A549 (cell line): ENCODE data around the gene HSPB2.

ENCODE experiments used
- RAD21 ChIP-seq, 2 experiments: fragments of >200 bp in 1 of 2; sonication (Bioruptor Twin) in 1 of 2; formaldehyde crosslinking in 1 of 2; IDR thresholded peaks in 1 of 2; conservative IDR thresholded peaks in 1 of 2; 2 replicates in 1 of 2; 3 replicates in 1 of 2; pipeline ENCODE4 v1.6.1; 2012 to 2018; ENCODE audit warnings: inconsistent platforms in 1 of 2
- ZNF302 ChIP-seq: fragments of 250-450 bp; sonication (Bioruptor Pico); IDR thresholded peaks from 2 replicates; pipeline ENCODE4 v1.9.0; 2021; ENCODE audit warnings: inconsistent platforms, mild to moderate bottlenecking, moderate library complexity
- TF ChIP-seq, protein P1 (sequence below): fragments of >200 bp; sonication (Bioruptor Twin); formaldehyde crosslinking; IDR thresholded peaks from 3 replicates; pipeline ENCODE4 v1.5.1; 2016

DNA sequence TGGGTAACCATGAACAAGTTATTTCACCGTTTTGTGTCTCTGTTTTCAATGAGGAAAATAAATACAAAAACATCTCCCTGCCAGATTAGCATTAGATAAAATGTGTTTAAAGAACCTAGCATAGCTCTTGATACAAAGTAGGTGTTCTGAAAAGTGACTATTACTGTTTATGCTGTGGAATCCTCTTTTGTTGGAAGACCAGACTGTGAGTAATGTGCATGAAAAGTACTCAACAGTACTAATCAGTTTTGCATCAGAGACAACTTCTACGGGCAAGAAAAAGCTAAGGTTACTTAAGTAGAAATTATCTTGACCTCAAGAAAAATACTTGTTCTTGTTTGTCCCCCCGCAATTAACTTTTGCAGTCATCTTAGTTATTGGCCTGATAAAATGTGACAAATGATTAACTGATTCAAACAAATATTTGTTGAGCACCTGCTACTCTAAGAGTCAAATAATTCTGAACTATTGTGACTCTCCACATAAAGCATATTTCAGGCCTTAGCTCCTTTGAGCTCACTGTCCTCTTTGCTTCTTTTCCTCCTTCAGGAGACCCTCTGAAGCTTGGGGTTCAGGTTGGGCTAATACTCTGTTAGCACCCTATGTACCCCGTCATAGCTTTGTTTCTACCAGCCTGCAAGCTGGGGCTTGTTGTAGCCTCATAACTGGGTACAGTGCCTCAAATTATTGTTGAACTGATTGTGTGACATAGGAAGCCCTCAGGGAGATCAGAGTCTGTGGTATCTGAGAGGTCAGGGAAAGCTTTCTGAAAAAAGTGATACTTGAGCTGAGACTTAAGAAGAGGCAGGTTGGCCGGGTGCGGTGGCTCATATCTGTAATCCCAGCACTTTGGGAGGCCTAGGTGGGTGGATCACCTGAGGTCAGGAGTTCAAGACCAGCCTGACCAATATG lies 49.1 kb downstream of the HSPB2 start:
- TF ChIP-seq, protein P1, sequence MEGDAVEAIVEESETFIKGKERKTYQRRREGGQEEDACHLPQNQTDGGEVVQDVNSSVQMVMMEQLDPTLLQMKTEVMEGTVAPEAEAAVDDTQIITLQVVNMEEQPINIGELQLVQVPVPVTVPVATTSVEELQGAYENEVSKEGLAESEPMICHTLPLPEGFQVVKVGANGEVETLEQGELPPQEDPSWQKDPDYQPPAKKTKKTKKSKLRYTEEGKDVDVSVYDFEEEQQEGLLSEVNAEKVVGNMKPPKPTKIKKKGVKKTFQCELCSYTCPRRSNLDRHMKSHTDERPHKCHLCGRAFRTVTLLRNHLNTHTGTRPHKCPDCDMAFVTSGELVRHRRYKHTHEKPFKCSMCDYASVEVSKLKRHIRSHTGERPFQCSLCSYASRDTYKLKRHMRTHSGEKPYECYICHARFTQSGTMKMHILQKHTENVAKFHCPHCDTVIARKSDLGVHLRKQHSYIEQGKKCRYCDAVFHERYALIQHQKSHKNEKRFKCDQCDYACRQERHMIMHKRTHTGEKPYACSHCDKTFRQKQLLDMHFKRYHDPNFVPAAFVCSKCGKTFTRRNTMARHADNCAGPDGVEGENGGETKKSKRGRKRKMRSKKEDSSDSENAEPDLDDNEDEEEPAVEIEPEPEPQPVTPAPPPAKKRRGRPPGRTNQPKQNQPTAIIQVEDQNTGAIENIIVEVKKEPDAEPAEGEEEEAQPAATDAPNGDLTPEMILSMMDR, result no peak
- TF ChIP-seq ZNF302, result no peak
- TF ChIP-seq RAD21 (conservative IDR thresholded peaks at IDR 0.05 in 1 of 2, IDR thresholded peaks at IDR 0.05 in 1 of 2), result no peak
